Measurements from ENCODE around the gene CRADD. TPM values are rescaled to one million over a fixed set of nuclear protein-coding genes. Genes with fewer than 3 reads are reported as not detected.
"Not testable (repeated sequence)": the region's sequence is repeated elsewhere in the genome, so short reads cannot be mapped to it uniquely, and the experiment has no call there.

CRADD gene
- polyA plus RNA-seq, 3 donors, result 10.9 to 14.6 (median 13.0) TPM

- no peak overlapping the region for H3K27ac ChIP-seq (ENCODE audit: low read depth, low read length)
- 73 to 76% (median 74%) methylated on average over 9 of the region's 9 CpGs for WGBS, 3 donors
Observed at GRCh38 chr12:93699271-93700145, 22.3 kb downstream of the CRADD start.

- H3K27ac ChIP-seq (ENCODE audit: low read depth, low read length), result no peak overlapping the region
- WGBS, 3 donors, result 70 to 80% (median 78%) methylated on average over 3 of the region's 3 CpGs
Observed at GRCh38 chr12:93702707-93703315, 25.6 kb downstream of the CRADD start.

- no peak overlapping the region for H3K27ac ChIP-seq (ENCODE audit: low read depth, low read length)
Observed at GRCh38 chr12:93704122-93704521, 26.9 kb downstream of the CRADD start.

GRCh38 chr12:93704625-93705024 lies 27.4 kb downstream of the CRADD start:
- WGBS, 3 donors, result 95 to 96% (median 96%) methylated on average over 4 of the region's 4 CpGs
- no peak overlapping the region for H3K27ac ChIP-seq (ENCODE audit: low read depth, low read length)

- WGBS, 3 donors, result 89 to 100% (median 94%) methylated on average over 1 of the region's 1 CpG
Observed at GRCh38 chr12:93705237-93705636, 28.1 kb downstream of the CRADD start.

GRCh38 chr12:93706387-93706786 lies 29.2 kb downstream of the CRADD start:
- 62 to 71% (median 66%) methylated on average over 2 of the region's 2 CpGs for WGBS, 3 donors
- H3K27ac ChIP-seq (ENCODE audit: low read depth, low read length), result no peak overlapping the region

More at GRCh38 chr12:93705237-93705636, 28.1 kb downstream of the CRADD start:
- no peak overlapping the region for H3K27ac ChIP-seq (ENCODE audit: low read depth, low read length)

- WGBS, 3 donors, result 71 to 80% (median 79%) methylated on average over 2 of the region's 2 CpGs
- no peak overlapping the region for H3K27ac ChIP-seq (ENCODE audit: low read depth, low read length)
Observed at GRCh38 chr12:93706824-93707223, 29.6 kb downstream of the CRADD start.

- WGBS, 3 donors, result 67 to 95% (median 90%) methylated on average over 1 of the region's 1 CpG
- no peak overlapping the region for H3K27ac ChIP-seq (ENCODE audit: low read depth, low read length)
Observed at GRCh38 chr12:93707836-93708235, 30.7 kb downstream of the CRADD start.

GRCh38 chr12:93708952-93709351 lies 31.8 kb downstream of the CRADD start:
- H3K27ac ChIP-seq (ENCODE audit: low read depth, low read length), result no peak overlapping the region
- WGBS, 3 donors, result 95 to 99% (median 96%) methylated on average over 2 of the region's 2 CpGs

GRCh38 chr12:93709386-93709785 lies 32.2 kb downstream of the CRADD start:
- no peak overlapping the region for H3K27ac ChIP-seq (ENCODE audit: low read depth, low read length)
- 95 to 98% (median 98%) methylated on average over 4 of the region's 4 CpGs for WGBS, 3 donors

- no peak overlapping the region for H3K27ac ChIP-seq (ENCODE audit: low read depth, low read length)
- WGBS, 3 donors, result 95 to 98% (median 98%) methylated on average over 2 of the region's 2 CpGs
Observed at GRCh38 chr12:93710574-93710926, 33.4 kb downstream of the CRADD start.

- 96 to 100% (median 100%) methylated on average over 1 of the region's 1 CpG for WGBS, 3 donors
- H3K27ac ChIP-seq (ENCODE audit: low read depth, low read length), result not testable (repeated sequence)
Observed at GRCh38 chr12:93711502-93711901, 34.3 kb downstream of the CRADD start.

- no peak overlapping the region for H3K27ac ChIP-seq (ENCODE audit: low read depth, low read length)
- 75 to 96% (median 91%) methylated on average over 3 of the region's 3 CpGs for WGBS, 3 donors
Observed at GRCh38 chr12:93712200-93712599, 35.0 kb downstream of the CRADD start.

- WGBS, 3 donors, result 70 to 86% (median 73%) methylated on average over 5 of the region's 5 CpGs
- no peak overlapping the region for H3K27ac ChIP-seq (ENCODE audit: low read depth, low read length)
Observed at GRCh38 chr12:93713060-93713459, 35.9 kb downstream of the CRADD start.

GRCh38 chr12:93713800-93714199 lies 36.6 kb downstream of the CRADD start:
- 82 to 92% (median 83%) methylated on average over 4 of the region's 4 CpGs for WGBS, 3 donors
- no peak overlapping the region for H3K27ac ChIP-seq (ENCODE audit: low read depth, low read length)

GRCh38 chr12:93714382-93714781 lies 37.2 kb downstream of the CRADD start:
- H3K27ac ChIP-seq (ENCODE audit: low read depth, low read length), result no peak overlapping the region
- 52 to 67% (median 64%) methylated on average over 5 of the region's 5 CpGs for WGBS, 3 donors

- WGBS, 3 donors, result 16 to 91% (median 86%) methylated on average over 1 of the region's 1 CpG
- no peak overlapping the region for H3K27ac ChIP-seq (ENCODE audit: low read depth, low read length)
Observed at GRCh38 chr12:93719710-93720109, 42.5 kb downstream of the CRADD start.

- no peak overlapping the region for H3K27ac ChIP-seq (ENCODE audit: low read depth, low read length)
- WGBS, 3 donors, result 49 to 98% (median 93%) methylated on average over 2 of the region's 2 CpGs
Observed at GRCh38 chr12:93720559-93720958, 43.4 kb downstream of the CRADD start.

- no peak overlapping the region for H3K27ac ChIP-seq (ENCODE audit: low read depth, low read length)
- 93 to 98% (median 94%) methylated on average over 2 of the region's 2 CpGs for WGBS, 3 donors
Observed at GRCh38 chr12:93722179-93722578, 45.0 kb downstream of the CRADD start.
